Measurements from ENCODE around the gene BFSP1.
A peak's percentile ranks its signal among the peaks of the same experiment; 100 is the strongest.

BFSP1 gene

DNA sequence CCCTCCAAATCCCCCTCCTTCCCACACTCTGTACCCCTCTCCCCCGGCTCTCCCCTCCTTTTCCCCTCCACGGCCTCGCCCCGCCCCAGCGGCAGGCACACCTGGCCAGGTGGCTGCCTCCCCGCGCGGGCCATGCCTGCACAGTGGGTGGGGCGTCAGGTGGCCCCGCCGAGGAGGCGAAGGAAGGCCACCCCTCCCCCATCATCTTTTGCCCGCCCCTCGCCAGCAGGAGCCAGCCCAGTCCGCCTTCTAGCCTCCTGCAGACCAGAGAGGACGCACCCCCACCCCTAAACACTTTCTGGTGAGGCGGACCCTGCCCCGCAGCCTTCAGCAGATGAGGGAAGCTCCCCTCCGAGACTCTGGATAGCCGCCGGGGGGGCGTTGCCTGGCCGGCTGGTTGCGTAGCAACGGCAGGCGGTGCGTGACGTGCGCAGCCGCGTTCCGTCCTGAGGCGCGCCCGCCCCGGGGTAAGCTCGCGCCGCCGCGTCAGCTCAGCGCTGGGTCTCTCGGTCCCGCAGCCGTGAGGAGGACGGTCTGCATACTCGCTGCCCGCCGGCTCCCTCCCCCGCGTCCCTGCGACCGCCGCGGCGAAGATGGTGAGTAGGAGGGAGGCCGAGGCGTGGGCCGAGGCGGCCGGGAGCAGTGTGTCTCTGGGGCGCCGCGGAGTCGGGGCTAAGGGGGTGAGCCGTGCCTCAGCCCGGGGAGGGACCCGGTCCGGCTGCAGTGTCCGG, 38.6 kb upstream of the BFSP1 start, which contains the start of gene DSTN (continued):
- TF ChIP-seq, protein P1, sequence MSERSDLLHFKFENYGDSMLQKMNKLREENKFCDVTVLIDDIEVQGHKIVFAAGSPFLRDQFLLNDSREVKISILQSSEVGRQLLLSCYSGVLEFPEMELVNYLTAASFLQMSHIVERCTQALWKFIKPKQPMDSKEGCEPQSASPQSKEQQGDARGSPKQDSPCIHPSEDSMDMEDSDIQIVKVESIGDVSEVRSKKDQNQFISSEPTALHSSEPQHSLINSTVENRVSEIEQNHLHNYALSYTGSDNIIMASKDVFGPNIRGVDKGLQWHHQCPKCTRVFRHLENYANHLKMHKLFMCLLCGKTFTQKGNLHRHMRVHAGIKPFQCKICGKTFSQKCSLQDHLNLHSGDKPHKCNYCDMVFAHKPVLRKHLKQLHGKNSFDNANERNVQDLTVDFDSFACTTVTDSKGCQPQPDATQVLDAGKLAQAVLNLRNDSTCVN (tag by site-specific recombination; optimal IDR thresholded peaks at IDR 0.05): peak; percentile 92
- TF ChIP-seq, protein P2, sequence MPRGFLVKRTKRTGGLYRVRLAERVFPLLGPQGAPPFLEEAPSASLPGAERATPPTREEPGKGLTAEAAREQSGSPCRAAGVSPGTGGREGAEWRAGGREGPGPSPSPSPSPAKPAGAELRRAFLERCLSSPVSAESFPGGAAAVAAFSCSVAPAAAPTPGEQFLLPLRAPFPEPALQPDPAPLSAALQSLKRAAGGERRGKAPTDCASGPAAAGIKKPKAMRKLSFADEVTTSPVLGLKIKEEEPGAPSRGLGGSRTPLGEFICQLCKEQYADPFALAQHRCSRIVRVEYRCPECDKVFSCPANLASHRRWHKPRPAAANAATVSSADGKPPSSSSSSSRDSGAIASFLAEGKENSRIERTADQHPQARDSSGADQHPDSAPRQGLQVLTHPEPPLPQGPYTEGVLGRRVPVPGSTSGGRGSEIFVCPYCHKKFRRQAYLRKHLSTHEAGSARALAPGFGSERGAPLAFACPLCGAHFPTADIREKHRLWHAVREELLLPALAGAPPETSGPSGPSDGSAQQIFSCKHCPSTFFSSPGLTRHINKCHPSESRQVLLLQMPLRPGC (tag by site-specific recombination; IDR thresholded peaks at IDR 0.05): no peak
- TF ChIP-seq ZIC2 (tag by site-specific recombination; IDR thresholded peaks at IDR 0.05): peak; percentile 52
- TF ChIP-seq, protein P3, sequence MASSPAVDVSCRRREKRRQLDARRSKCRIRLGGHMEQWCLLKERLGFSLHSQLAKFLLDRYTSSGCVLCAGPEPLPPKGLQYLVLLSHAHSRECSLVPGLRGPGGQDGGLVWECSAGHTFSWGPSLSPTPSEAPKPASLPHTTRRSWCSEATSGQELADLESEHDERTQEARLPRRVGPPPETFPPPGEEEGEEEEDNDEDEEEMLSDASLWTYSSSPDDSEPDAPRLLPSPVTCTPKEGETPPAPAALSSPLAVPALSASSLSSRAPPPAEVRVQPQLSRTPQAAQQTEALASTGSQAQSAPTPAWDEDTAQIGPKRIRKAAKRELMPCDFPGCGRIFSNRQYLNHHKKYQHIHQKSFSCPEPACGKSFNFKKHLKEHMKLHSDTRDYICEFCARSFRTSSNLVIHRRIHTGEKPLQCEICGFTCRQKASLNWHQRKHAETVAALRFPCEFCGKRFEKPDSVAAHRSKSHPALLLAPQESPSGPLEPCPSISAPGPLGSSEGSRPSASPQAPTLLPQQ (tag by site-specific recombination; IDR thresholded peaks at IDR 0.05): no peak; the same call in 1 of the 2 replicates
- peak; percentile 84 for TF ChIP-seq ZNF341 (tag by site-specific recombination; IDR thresholded peaks at IDR 0.05; ENCODE audit: low read depth)
- TF ChIP-seq, protein P4, sequence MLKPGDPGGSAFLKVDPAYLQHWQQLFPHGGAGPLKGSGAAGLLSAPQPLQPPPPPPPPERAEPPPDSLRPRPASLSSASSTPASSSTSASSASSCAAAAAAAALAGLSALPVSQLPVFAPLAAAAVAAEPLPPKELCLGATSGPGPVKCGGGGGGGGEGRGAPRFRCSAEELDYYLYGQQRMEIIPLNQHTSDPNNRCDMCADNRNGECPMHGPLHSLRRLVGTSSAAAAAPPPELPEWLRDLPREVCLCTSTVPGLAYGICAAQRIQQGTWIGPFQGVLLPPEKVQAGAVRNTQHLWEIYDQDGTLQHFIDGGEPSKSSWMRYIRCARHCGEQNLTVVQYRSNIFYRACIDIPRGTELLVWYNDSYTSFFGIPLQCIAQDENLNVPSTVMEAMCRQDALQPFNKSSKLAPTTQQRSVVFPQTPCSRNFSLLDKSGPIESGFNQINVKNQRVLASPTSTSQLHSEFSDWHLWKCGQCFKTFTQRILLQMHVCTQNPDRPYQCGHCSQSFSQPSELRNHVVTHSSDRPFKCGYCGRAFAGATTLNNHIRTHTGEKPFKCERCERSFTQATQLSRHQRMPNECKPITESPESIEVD (tag by site-specific recombination; IDR thresholded peaks at IDR 0.05): no peak
- no peak for TF ChIP-seq ZNF23 (tag by site-specific recombination; IDR thresholded peaks at IDR 0.05; ENCODE audit: borderline replicate concordance)
- no peak for TF ChIP-seq ZNF626 (tag by site-specific recombination; IDR thresholded peaks at IDR 0.05)
- TF ChIP-seq KLF9 (tag by site-specific recombination; IDR thresholded peaks at IDR 0.05; ENCODE audit: low read depth): no peak; the same call in none of the 2 replicates
- TF ChIP-seq ZNF654 (tag by site-specific recombination; IDR thresholded peaks at IDR 0.05; ENCODE audit: low read depth): no peak
- no peak for TF ChIP-seq ZNF544 (tag by site-specific recombination; IDR thresholded peaks at IDR 0.05)
- TF ChIP-seq ZNF221 (tag by site-specific recombination; IDR thresholded peaks at IDR 0.05; ENCODE audit: borderline replicate concordance): no peak
- TF ChIP-seq, protein P5, sequence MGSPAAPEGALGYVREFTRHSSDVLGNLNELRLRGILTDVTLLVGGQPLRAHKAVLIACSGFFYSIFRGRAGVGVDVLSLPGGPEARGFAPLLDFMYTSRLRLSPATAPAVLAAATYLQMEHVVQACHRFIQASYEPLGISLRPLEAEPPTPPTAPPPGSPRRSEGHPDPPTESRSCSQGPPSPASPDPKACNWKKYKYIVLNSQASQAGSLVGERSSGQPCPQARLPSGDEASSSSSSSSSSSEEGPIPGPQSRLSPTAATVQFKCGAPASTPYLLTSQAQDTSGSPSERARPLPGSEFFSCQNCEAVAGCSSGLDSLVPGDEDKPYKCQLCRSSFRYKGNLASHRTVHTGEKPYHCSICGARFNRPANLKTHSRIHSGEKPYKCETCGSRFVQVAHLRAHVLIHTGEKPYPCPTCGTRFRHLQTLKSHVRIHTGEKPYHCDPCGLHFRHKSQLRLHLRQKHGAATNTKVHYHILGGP (tag by site-specific recombination; IDR thresholded peaks at IDR 0.05): no peak
- no peak for TF ChIP-seq ZSCAN23 (tag by site-specific recombination; IDR thresholded peaks at IDR 0.05)
- TF ChIP-seq, protein P6, sequence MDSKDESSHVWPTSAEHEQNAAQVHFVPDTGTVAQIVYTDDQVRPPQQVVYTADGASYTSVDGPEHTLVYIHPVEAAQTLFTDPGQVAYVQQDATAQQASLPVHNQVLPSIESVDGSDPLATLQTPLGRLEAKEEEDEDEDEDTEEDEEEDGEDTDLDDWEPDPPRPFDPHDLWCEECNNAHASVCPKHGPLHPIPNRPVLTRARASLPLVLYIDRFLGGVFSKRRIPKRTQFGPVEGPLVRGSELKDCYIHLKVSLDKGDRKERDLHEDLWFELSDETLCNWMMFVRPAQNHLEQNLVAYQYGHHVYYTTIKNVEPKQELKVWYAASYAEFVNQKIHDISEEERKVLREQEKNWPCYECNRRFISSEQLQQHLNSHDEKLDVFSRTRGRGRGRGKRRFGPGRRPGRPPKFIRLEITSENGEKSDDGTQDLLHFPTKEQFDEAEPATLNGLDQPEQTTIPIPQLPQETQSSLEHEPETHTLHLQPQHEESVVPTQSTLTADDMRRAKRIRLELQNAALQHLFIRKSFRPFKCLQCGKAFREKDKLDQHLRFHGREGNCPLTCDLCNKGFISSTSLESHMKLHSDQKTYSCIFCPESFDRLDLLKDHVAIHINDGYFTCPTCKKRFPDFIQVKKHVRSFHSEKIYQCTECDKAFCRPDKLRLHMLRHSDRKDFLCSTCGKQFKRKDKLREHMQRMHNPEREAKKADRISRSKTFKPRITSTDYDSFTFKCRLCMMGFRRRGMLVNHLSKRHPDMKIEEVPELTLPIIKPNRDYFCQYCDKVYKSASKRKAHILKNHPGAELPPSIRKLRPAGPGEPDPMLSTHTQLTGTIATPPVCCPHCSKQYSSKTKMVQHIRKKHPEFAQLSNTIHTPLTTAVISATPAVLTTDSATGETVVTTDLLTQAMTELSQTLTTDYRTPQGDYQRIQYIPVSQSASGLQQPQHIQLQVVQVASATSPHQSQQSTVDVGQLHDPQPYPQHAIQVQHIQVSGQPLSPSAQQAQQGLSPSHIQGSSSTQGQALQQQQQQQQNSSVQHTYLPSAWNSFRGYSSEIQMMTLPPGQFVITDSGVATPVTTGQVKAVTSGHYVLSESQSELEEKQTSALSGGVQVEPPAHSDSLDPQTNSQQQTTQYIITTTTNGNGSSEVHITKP (tag by site-specific recombination; IDR thresholded peaks at IDR 0.05): peak; percentile 87
- no peak for TF ChIP-seq ZNF112 (tag by site-specific recombination; IDR thresholded peaks at IDR 0.05)
- TF ChIP-seq, protein P7, sequence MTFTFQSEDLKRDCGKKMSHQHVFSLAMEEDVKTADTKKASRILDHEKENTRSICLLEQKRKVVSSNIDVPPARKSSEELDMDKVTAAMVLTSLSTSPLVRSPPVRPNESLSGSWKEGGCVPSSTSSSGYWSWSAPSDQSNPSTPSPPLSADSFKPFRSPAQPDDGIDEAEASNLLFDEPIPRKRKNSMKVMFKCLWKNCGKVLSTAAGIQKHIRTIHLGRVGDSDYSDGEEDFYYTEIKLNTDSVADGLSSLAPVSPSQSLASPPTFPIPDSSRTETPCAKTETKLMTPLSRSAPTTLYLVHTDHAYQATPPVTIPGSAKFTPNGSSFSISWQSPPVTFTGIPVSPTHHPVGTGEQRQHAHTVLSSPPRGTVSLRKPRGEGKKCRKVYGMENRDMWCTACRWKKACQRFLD (tag by site-specific recombination; IDR thresholded peaks at IDR 0.05): no peak
- peak; percentile 31; the same call in 1 of the 2 replicates for TF ChIP-seq ZNF629 (tag by site-specific recombination; IDR thresholded peaks at IDR 0.05)
- no peak for TF ChIP-seq ZNF48 (tag by site-specific recombination; IDR thresholded peaks at IDR 0.05)
- TF ChIP-seq, protein P8, sequence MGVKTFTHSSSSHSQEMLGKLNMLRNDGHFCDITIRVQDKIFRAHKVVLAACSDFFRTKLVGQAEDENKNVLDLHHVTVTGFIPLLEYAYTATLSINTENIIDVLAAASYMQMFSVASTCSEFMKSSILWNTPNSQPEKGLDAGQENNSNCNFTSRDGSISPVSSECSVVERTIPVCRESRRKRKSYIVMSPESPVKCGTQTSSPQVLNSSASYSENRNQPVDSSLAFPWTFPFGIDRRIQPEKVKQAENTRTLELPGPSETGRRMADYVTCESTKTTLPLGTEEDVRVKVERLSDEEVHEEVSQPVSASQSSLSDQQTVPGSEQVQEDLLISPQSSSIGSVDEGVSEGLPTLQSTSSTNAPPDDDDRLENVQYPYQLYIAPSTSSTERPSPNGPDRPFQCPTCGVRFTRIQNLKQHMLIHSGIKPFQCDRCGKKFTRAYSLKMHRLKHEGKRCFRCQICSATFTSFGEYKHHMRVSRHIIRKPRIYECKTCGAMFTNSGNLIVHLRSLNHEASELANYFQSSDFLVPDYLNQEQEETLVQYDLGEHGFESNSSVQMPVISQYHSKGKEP (tag by site-specific recombination; IDR thresholded peaks at IDR 0.05): no peak
- peak; percentile 63 for TF ChIP-seq KLF10 (tag by site-specific recombination; IDR thresholded peaks at IDR 0.05)
- TF ChIP-seq, protein P9, sequence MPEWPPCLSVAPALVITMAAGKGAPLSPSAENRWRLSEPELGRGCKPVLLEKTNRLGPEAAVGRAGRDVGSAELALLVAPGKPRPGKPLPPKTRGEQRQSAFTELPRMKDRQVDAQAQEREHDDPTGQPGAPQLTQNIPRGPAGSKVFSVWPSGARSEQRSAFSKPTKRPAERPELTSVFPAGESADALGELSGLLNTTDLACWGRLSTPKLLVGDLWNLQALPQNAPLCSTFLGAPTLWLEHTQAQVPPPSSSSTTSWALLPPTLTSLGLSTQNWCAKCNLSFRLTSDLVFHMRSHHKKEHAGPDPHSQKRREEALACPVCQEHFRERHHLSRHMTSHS (tag by site-specific recombination; IDR thresholded peaks at IDR 0.05): no peak
- TF ChIP-seq KLF8 (tag by site-specific recombination; IDR thresholded peaks at IDR 0.05): peak; percentile 73
- no peak for TF ChIP-seq ZSCAN30 (tag by site-specific recombination; IDR thresholded peaks at IDR 0.05)
